CD14-positive monocyte (primary cell): ENCODE measurements around the gene VCAN. TPM values are rescaled to one million over a fixed set of nuclear protein-coding genes. Genes with fewer than 3 reads are reported as not detected.

Experiments
- DNase-seq, 3 donors: peaks; one replicate each; pipeline ENCODE4 v3.0.0-alpha.2; 2011 to 2022
- H2AFZ ChIP-seq: 2 replicates; pipeline ENCODE4 v1.6.0; 2012; ENCODE audit warnings: mild to moderate bottlenecking, low read depth, low read length, inconsistent platforms; ENCODE audit not compliant: insufficient read depth, poor library complexity, severe bottlenecking
- H3K27ac ChIP-seq, 2 donors: 1 replicate in 1 of 2; 2 replicates in 1 of 2; pipeline ENCODE4 v1.5.1; 2012 to 2013; ENCODE audit warnings: low read length in 2 of 2, control low read depth in 1 of 2, inconsistent platforms in 1 of 2, low read depth in 1 of 2, mild to moderate bottlenecking in 1 of 2
- H3K27me3 ChIP-seq, 2 donors: one replicate each; pipeline versions ENCODE4 v1.6.0 to v1.6.1; 2011 to 2013; ENCODE audit warnings: low read length in 2 of 2; ENCODE audit not compliant: control insufficient read depth in 2 of 2, insufficient read depth in 2 of 2
- H3K36me3 ChIP-seq, 2 donors: replicated peaks in 1 of 2; 1 replicate in 1 of 2; 2 replicates in 1 of 2; pipeline versions ENCODE4 v1.5.1 to v1.6.1; 2012 to 2013; ENCODE audit warnings: low read length in 2 of 2, control low read depth in 1 of 2, inconsistent platforms in 1 of 2, mild to moderate bottlenecking in 1 of 2; ENCODE audit not compliant: insufficient read depth in 2 of 2, control insufficient read depth in 1 of 2
- H3K4me1 ChIP-seq, 2 donors: 1 replicate in 1 of 2; 2 replicates in 1 of 2; pipeline versions ENCODE4 v1.5.1 to v1.6.1; 2012 to 2013; ENCODE audit warnings: low read length in 2 of 2, control low read depth in 1 of 2, inconsistent platforms in 1 of 2, mild to moderate bottlenecking in 1 of 2, moderate library complexity in 1 of 2; ENCODE audit not compliant: insufficient read depth in 2 of 2, control insufficient read depth in 1 of 2
- H3K4me2 ChIP-seq: replicated peaks from 2 replicates; pipeline ENCODE3; 2012; ENCODE audit warnings: low read length, moderate library complexity, mild to moderate bottlenecking; ENCODE audit not compliant: poor library complexity, severe bottlenecking; ENCODE audit errors: extremely low read depth
- H3K4me3 ChIP-seq, 3 experiments: fragments of 200-600 bp in 1 of 3; sonication (generic) in 1 of 3; replicated peaks in 1 of 3; 1 replicate in 2 of 3; 2 replicates in 1 of 3; pipeline ENCODE4 v1.5.1; 2011 to 2013; ENCODE audit warnings: low read length in 3 of 3, mild to moderate bottlenecking in 3 of 3, control low read depth in 2 of 3, low read depth in 2 of 3, inconsistent platforms in 1 of 3, moderate library complexity in 1 of 3
- H3K79me2 ChIP-seq: 2 replicates; pipeline ENCODE4 v1.6.0; 2012; ENCODE audit warnings: mild to moderate bottlenecking, control low read depth, inconsistent platforms, low read length, moderate library complexity; ENCODE audit not compliant: insufficient read depth
- H3K9ac ChIP-seq: 2 replicates; pipeline ENCODE4 v1.6.0; 2017; ENCODE audit warnings: low read length, mild to moderate bottlenecking; ENCODE audit not compliant: insufficient read depth, poor library complexity, severe bottlenecking
- H3K9me3 ChIP-seq, 2 donors: replicated peaks in 1 of 2; 1 replicate in 1 of 2; 2 replicates in 1 of 2; pipeline versions ENCODE4 v1.5.1 to v1.6.1; 2012 to 2013; ENCODE audit warnings: low read length in 2 of 2, control low read depth in 1 of 2; ENCODE audit not compliant: control insufficient read depth in 1 of 2, insufficient read depth in 1 of 2
- H4K20me1 ChIP-seq: 2 replicates; pipeline ENCODE4 v1.6.0; 2012; ENCODE audit warnings: mild to moderate bottlenecking, low read length, control low read depth, moderate library complexity; ENCODE audit not compliant: insufficient read depth
- H3K27ac Mint-ChIP-seq, 7 donors: one replicate each; pipeline ENCODE4 v1.8.0; 2020; ENCODE audit warnings: mild to moderate bottlenecking in 7 of 7, mixed read lengths in 7 of 7, moderate library complexity in 6 of 7, inconsistent platforms in 2 of 7
- H3K27me3 Mint-ChIP-seq, 3 donors: one replicate each; pipeline ENCODE4 v1.8.0; 2021 to 2022; ENCODE audit warnings: low read depth in 3 of 3, mild to moderate bottlenecking in 3 of 3, mixed read lengths in 3 of 3, moderate library complexity in 3 of 3, inconsistent platforms in 1 of 3
- H3K36me3 Mint-ChIP-seq, 2 donors: one replicate each; pipeline ENCODE4 v1.8.0; 2020; ENCODE audit warnings: mixed read lengths in 2 of 2, inconsistent platforms in 1 of 2, mild to moderate bottlenecking in 1 of 2
- H3K4me1 Mint-ChIP-seq: one replicate; pipeline ENCODE4 v1.8.0; 2020; ENCODE audit warnings: mild to moderate bottlenecking, mixed read lengths
- H3K4me3 Mint-ChIP-seq, 2 donors: one replicate each; pipeline ENCODE4 v1.8.0; 2020; ENCODE audit warnings: mild to moderate bottlenecking in 2 of 2, mixed read lengths in 2 of 2, moderate library complexity in 1 of 2
- H3K9me3 Mint-ChIP-seq, 7 donors: one replicate each; pipeline ENCODE4 v1.8.0; 2020 to 2022; ENCODE audit warnings: mixed read lengths in 7 of 7, mild to moderate bottlenecking in 6 of 7, moderate library complexity in 6 of 7, inconsistent platforms in 2 of 7
- CTCF ChIP-seq: fragments of 200-600 bp; IDR thresholded peaks from one replicate; pipeline ENCODE4 v1.8.0; 2022; ENCODE audit warnings: antibody characterized with exemption, mild to moderate bottlenecking
- WGBS: methylation state at CpG from one replicate; pipeline ENCODE4 v1.1.5; 2013; ENCODE audit warnings: missing lambda C conversion rate; ENCODE audit not compliant: insufficient coverage; 5-methylcytosine and 5-hydroxymethylcytosine counted together
- intact Hi-C, 2 donors: fragments of 100-400 bp; cut with micrococcal nuclease; formaldehyde crosslinking; loops; one replicate each; pipeline versions ENCODE4 v1.15.0 to v1.15.1; 2023
- polyA plus RNA-seq, 3 donors: library from polyadenylated mRNA; depleted of rRNA in 1 of 3; unstranded in 2 of 3; stranded (reverse) in 1 of 3; fragments of 300-500 nt in 2 of 3; fragments of >200 nt in 1 of 3; fragmentation: Illumina TruSeq in 2 of 3; gene quantifications; 1 replicate in 2 of 3; 2 replicates in 1 of 3; pipeline ENCODE4 v1.2.3, GENCODE V29; 2012 to 2021

Gene VCAN
- polyA plus RNA-seq, 3 donors: 417 to 844 (median 630) TPM

DNA sequence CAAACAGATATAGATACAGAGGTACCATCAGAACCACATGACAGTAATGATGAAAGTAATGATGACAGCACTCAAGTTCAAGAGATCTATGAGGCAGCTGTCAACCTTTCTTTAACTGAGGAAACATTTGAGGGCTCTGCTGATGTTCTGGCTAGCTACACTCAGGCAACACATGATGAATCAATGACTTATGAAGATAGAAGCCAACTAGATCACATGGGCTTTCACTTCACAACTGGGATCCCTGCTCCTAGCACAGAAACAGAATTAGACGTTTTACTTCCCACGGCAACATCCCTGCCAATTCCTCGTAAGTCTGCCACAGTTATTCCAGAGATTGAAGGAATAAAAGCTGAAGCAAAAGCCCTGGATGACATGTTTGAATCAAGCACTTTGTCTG lies 69.2 kb downstream of the VCAN start:
- no peak overlapping the region for H3K4me3 Mint-ChIP-seq
- Histone ChIP-seq H3K4me3 (no peak overlapping the region), H2AFZ (no peak overlapping the region), H3K9ac (no peak overlapping the region), H3K4me2 (no peak overlapping the region), H3K36me3 (peaks cover 95 to 99% of the 10 kb centered on the region in 2 donors), H3K27ac (peak overlapping the region in 1 of 2 donors; percentile 48), H3K4me1 (peaks cover 0 to 10% of the 10 kb centered on the region in 2 donors), H3K27me3 (no peaks in the 10 kb centered on the region), H3K79me2 (peaks cover 39% of the 10 kb centered on the region), H4K20me1 (peaks cover 100% of the 10 kb centered on the region), H3K9me3 (no peaks in the 10 kb centered on the region)
- H3K27me3 Mint-ChIP-seq: no peaks in the 10 kb centered on the region
- H3K36me3 Mint-ChIP-seq: peaks cover 86 to 92% of the 10 kb centered on the region in 2 donors
- peak overlapping the region in 3 of 7 donors; percentile 7 to 68 (median 32) for H3K27ac Mint-ChIP-seq
- H3K9me3 Mint-ChIP-seq: peaks cover 0 to 14% (median 7%) of the 10 kb centered on the region in 7 donors
- no peak for DNase-seq
- peaks cover 24% of the 10 kb centered on the region for H3K4me1 Mint-ChIP-seq
- intact Hi-C loops: no loop called here
- TF ChIP-seq CTCF: no peak
- WGBS: 100% methylated on average over 3 of the region's 3 CpGs

GRCh38 chr5:83542839-83543238 lies 71.3 kb downstream of the VCAN start:
- Mint-ChIP-seq H3K27me3 (no peaks in the 10 kb centered on the region), H3K36me3 (peaks cover 85 to 94% of the 10 kb centered on the region in 2 donors), H3K9me3 (peaks cover 0 to 10% (median 4%) of the 10 kb centered on the region in 7 donors), H3K4me3 (no peak overlapping the region), H3K4me1 (peaks cover 27% of the 10 kb centered on the region), H3K27ac (peak overlapping the region in 2 of 7 donors; percentile 31 to 48)
- Histone ChIP-seq H2AFZ (no peak overlapping the region), H3K4me3 (no peak overlapping the region), H3K4me2 (no peak overlapping the region), H3K79me2 (peaks cover 40% of the 10 kb centered on the region), H3K27me3 (no peaks in the 10 kb centered on the region), H3K9ac (no peak overlapping the region), H3K9me3 (no peaks in the 10 kb centered on the region), H3K4me1 (peaks cover 0 to 10% of the 10 kb centered on the region in 2 donors), H3K36me3 (peaks cover 95 to 100% of the 10 kb centered on the region in 2 donors), H3K27ac (peak overlapping the region in 1 of 2 donors; percentile 48), H4K20me1 (peaks cover 100% of the 10 kb centered on the region)
- no peak for TF ChIP-seq CTCF
- intact Hi-C loops: no loop called here
- DNase-seq: no peak
- no CpG with 5 or more reads among the region's 1 CpG for WGBS
